Thyroid gland (tissue), 4 donors: Measurements from ENCODE around the gene EPHA10. TPM values are rescaled to one million over a fixed set of nuclear protein-coding genes. Genes with fewer than 3 reads are reported as not detected.

Source experiments
- DNase-seq, 2 donors: peaks; one replicate each; pipeline ENCODE4 v3.0.0-alpha.2; 2019
- H3K27ac ChIP-seq, 3 donors: fragments of 200-600 bp; sonication (generic); 1 replicate in 2 of 3; 2 replicates in 1 of 3; pipeline ENCODE4 v1.5.1; 2016 to 2019; ENCODE audit warnings: mild to moderate bottlenecking in 1 of 3, moderate library complexity in 1 of 3
- H3K27me3 ChIP-seq: fragments of 200-600 bp; sonication (generic); one replicate; pipeline ENCODE4 v1.5.1; 2019
- H3K36me3 ChIP-seq, 2 donors: fragments of 200-600 bp; sonication (generic); one replicate each; pipeline ENCODE4 v1.5.1; 2016 to 2019
- H3K4me1 ChIP-seq, 2 donors: fragments of 200-600 bp; sonication (generic); one replicate each; pipeline ENCODE4 v1.5.1; 2017 to 2019
- H3K4me3 ChIP-seq, 3 donors: fragments of 200-600 bp; sonication (generic); replicated peaks in 1 of 3; 1 replicate in 2 of 3; 2 replicates in 1 of 3; pipeline ENCODE4 v1.5.1; 2016; ENCODE audit warnings: mild to moderate bottlenecking in 1 of 3
- H3K9me3 ChIP-seq: fragments of 200-600 bp; sonication (generic); one replicate; pipeline ENCODE4 v1.5.1; 2017
- POLR2A ChIP-seq, 2 donors: fragments of 450-650 bp; IDR thresholded peaks; one replicate each; pipeline ENCODE4 v1.6.1; 2017; ENCODE audit warnings: antibody characterized with exemption in 2 of 2, mild to moderate bottlenecking in 2 of 2, moderate library complexity in 1 of 2
- WGBS, 2 donors: methylation state at CpG; one replicate each; pipeline ENCODE4 v1.1.5; 2017; 5-methylcytosine and 5-hydroxymethylcytosine counted together
- intact Hi-C: fragments of 100-400 bp; cut with DNase I; formaldehyde crosslinking; loops from one replicate; pipeline ENCODE4 v1.15.1; 2023
- total RNA-seq, 4 donors: library from RNA; depleted of rRNA; stranded (reverse); fragments of >200 nt; gene quantifications; one replicate each; pipeline ENCODE4 v1.2.3, GENCODE V29; 2016
- TF ChIP-seq, protein P1 (sequence below), 6 experiments: fragments of 200-600 bp in 3 of 6; fragments of 450-650 bp in 3 of 6; sonication (generic) in 3 of 6; IDR thresholded peaks; one replicate each; pipeline ENCODE4 v1.5.1; 2016 to 2019; ENCODE audit warnings: antibody characterized with exemption in 6 of 6, mild to moderate bottlenecking in 2 of 6, inconsistent platforms in 1 of 6, moderate library complexity in 1 of 6

The EPHA10 gene
- total RNA-seq, 4 donors from 2014 or later = 0.11 to 0.54 (median 0.54) TPM; not detected in 1

DNA sequence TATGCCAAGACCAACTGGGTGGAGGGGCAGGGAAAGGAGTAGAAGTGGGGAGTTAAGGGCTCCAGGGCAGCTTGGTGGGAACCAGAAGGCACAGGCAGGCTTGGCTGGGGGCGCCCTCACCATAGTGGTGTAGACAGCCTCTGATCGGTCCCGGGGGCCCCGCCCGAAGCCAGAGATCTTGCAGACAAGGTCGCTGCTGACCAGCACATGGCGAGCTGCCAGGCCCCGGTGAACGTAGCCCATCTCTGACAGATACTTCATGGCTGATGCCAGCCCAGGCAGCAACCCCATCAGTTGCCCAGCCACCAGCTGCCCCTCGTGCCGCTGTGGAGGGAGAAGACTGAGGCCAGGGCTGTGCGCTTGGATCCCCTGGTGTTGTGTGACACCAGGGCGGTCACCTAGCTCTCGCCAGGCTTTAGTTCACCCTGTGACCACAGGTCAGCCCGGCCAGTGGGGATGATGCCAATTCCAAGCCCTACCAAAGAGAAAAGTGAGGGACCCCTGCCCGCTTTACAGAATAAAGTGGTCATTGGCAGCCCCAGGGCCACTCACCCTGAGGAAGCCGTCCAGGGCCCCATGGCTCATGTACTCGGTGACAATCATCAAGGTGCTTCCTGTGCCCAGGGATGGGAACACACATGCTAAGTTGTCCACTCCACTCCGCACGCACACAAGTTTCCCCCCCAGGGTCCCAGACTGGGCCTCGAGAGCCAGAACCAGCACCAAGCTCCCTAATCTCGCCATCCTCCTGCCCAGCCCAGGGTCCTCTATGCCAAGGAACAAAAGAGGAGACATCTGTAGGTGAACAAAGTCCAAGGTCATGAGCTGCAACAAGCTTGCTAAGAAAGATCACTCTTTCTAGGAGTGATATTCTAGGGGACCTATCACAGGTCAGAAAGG is 44.4 kb downstream of the EPHA10 start:
- Histone ChIP-seq H3K9me3 (no peaks in the 10 kb centered on the region), H3K27ac (no peak overlapping the region), H3K4me3 (no peak overlapping the region), H3K27me3 (no peaks in the 10 kb centered on the region), H3K36me3 (no peaks in the 10 kb centered on the region), H3K4me1 (no peaks in the 10 kb centered on the region)
- TF ChIP-seq POLR2A (IDR thresholded peaks at IDR 0.05) = no peak
- TF ChIP-seq, protein P1, sequence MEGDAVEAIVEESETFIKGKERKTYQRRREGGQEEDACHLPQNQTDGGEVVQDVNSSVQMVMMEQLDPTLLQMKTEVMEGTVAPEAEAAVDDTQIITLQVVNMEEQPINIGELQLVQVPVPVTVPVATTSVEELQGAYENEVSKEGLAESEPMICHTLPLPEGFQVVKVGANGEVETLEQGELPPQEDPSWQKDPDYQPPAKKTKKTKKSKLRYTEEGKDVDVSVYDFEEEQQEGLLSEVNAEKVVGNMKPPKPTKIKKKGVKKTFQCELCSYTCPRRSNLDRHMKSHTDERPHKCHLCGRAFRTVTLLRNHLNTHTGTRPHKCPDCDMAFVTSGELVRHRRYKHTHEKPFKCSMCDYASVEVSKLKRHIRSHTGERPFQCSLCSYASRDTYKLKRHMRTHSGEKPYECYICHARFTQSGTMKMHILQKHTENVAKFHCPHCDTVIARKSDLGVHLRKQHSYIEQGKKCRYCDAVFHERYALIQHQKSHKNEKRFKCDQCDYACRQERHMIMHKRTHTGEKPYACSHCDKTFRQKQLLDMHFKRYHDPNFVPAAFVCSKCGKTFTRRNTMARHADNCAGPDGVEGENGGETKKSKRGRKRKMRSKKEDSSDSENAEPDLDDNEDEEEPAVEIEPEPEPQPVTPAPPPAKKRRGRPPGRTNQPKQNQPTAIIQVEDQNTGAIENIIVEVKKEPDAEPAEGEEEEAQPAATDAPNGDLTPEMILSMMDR (IDR thresholded peaks at IDR 0.05) = no peak
- DNase-seq = no peak
- 83 to 87% methylated on average over 6 to 22 of the region's 22 CpGs for WGBS, 2 donors
- intact Hi-C loops = no loop called here

DNA sequence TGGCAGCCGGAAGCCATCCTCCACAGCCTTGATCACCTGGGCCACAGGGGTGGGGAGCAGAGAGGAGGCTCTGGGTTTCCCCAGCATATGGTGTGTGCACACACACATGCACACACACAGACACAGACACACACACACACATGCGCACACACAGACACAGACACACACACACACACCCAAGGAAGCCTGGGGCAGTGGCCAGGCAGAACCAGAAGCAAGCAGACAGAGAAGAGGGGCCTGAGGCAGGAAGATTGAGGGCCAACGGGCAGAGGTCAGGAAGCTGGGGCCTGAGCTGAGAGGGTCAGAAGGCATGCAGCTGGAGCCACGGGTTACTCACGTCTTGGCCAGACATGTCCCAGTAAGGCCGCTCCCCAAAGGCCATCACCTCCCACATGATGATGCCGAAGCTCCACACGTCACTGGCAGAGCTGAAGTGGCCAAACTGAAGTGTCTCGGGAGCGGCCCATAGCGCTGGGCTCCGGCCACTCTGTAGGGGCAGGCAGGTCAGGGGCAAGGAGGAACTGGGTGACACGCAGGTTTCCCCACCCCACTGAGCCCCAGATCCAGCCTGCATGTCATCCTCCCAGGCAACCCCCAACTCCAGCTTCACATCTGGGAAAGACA is 45.2 kb downstream of the EPHA10 start:
- Histone ChIP-seq H3K9me3 (no peaks in the 10 kb centered on the region), H3K36me3 (no peaks in the 10 kb centered on the region), H3K27me3 (no peaks in the 10 kb centered on the region), H3K4me3 (no peak overlapping the region), H3K27ac (no peak overlapping the region), H3K4me1 (no peaks in the 10 kb centered on the region)
- 64 to 80% methylated on average over 3 to 12 of the region's 13 CpGs for WGBS, 2 donors
- DNase-seq = no peak
- no peak for TF ChIP-seq POLR2A (IDR thresholded peaks at IDR 0.05)
- TF ChIP-seq, protein P1 (IDR thresholded peaks at IDR 0.05) = no peak
- intact Hi-C loops = no loop called here

GRCh38 chr1:37718901-37719571 is 45.9 kb downstream of the EPHA10 start:
- Histone ChIP-seq H3K27me3 (no peaks in the 10 kb centered on the region), H3K36me3 (no peaks in the 10 kb centered on the region), H3K4me3 (no peak overlapping the region), H3K4me1 (no peaks in the 10 kb centered on the region), H3K27ac (no peak overlapping the region), H3K9me3 (no peaks in the 10 kb centered on the region)
- intact Hi-C loops = no loop called here
- no peak for DNase-seq
- 86 to 93% methylated on average over 15 of the region's 15 CpGs for WGBS, 2 donors
- no peak for TF ChIP-seq POLR2A (IDR thresholded peaks at IDR 0.05)
- TF ChIP-seq, protein P1 (IDR thresholded peaks at IDR 0.05) = no peak

- H3K4me1 ChIP-seq = no peaks in the 10 kb centered on the region
- intact Hi-C loops = no loop called here
- no peaks in the 10 kb centered on the region for H3K9me3 ChIP-seq
- TF ChIP-seq, protein P1 (IDR thresholded peaks at IDR 0.05) = no peak
- TF ChIP-seq POLR2A (IDR thresholded peaks at IDR 0.05) = no peak
- H3K27me3 ChIP-seq = no peaks in the 10 kb centered on the region
- no peak overlapping the region for H3K27ac ChIP-seq
- no peaks in the 10 kb centered on the region for H3K36me3 ChIP-seq
- WGBS, 2 donors = 74 to 82% methylated on average over 18 to 19 of the region's 26 CpGs
- no peak overlapping the region for H3K4me3 ChIP-seq
- DNase-seq = no peak
Observed at GRCh38 chr1:37718181-37718900, 46.6 kb downstream of the EPHA10 start.
